WTC11 (cell line): ENCODE results near the gene DNM1. TPM values are rescaled to one million over a fixed set of nuclear protein-coding genes. Genes with fewer than 3 reads are reported as not detected.
"Not testable (repeated sequence)": the region's sequence is repeated elsewhere in the genome, so short reads cannot be mapped to it uniquely, and the experiment has no call there.

Experiments used
- ATAC-seq: fragments of 200-7000 bp; cut with Tn5 transposase; 2 replicates; pipeline ENCODE4 v1.10.0; 2021; ENCODE audit warnings: mild to moderate bottlenecking, moderate library complexity
- CTCF ChIA-PET: fragments of 300-600 bp; sonication (Branson Sonifier 250); formaldehyde crosslinking; loops from one replicate; lab custom pipeline; 2021; ENCODE audit warnings: antibody characterized with exemption; lab: Charles Lee
- POLR2A ChIA-PET: fragments of 350-600 bp; sonication (Branson Sonifier 250); formaldehyde crosslinking; loops from one replicate; lab custom pipeline; 2021; ENCODE audit warnings: antibody characterized with exemption; lab: Charles Lee
- DNase-seq: peaks from one replicate; pipeline ENCODE4 v3.0.0; 2021; ENCODE audit warnings: low spot score
- H3K27ac Mint-ChIP-seq: 2 replicates; pipeline ENCODE4 v1.8.0; 2021; ENCODE audit warnings: mixed read lengths
- H3K27me3 Mint-ChIP-seq: 2 replicates; pipeline ENCODE4 v1.8.0; 2021; ENCODE audit warnings: low read depth, mild to moderate bottlenecking, moderate library complexity, mixed read lengths
- H3K36me3 Mint-ChIP-seq: 2 replicates; pipeline ENCODE4 v1.8.0; 2021; ENCODE audit warnings: mixed read lengths
- H3K4me1 Mint-ChIP-seq: 2 replicates; pipeline ENCODE4 v1.8.0; 2022; ENCODE audit warnings: mixed read lengths
- H3K4me3 Mint-ChIP-seq: 2 replicates; pipeline ENCODE4 v1.8.0; 2021; ENCODE audit warnings: mild to moderate bottlenecking, moderate library complexity, mixed read lengths
- H3K9me3 Mint-ChIP-seq: 2 replicates; pipeline ENCODE4 v1.8.0; 2021; ENCODE audit warnings: mixed read lengths
- ATF1 ChIP-seq: sonication (generic); formaldehyde crosslinking; IDR thresholded peaks from 2 replicates; pipeline ENCODE4 v1.8.1; 2023; ENCODE audit warnings: mild to moderate bottlenecking, moderate library complexity, missing genetic modification reagents
- ETV6 ChIP-seq: sonication (generic); formaldehyde crosslinking; IDR thresholded peaks from 2 replicates; pipeline ENCODE4 v1.8.1; 2022; ENCODE audit warnings: mild to moderate bottlenecking, missing genetic modification reagents
- FOXP1 ChIP-seq: sonication (generic); formaldehyde crosslinking; IDR thresholded peaks from 2 replicates; pipeline ENCODE4 v1.8.0; 2022; ENCODE audit warnings: missing genetic modification reagents, mild to moderate bottlenecking, moderate library complexity, borderline replicate concordance
- GRHL2 ChIP-seq: fragments of 250-450 bp; sonication (Bioruptor Pico); IDR thresholded peaks from 2 replicates; pipeline ENCODE4 v1.8.0; 2022; ENCODE audit warnings: mild to moderate bottlenecking, moderate library complexity; ENCODE audit not compliant: insufficient replicate concordance, severe bottlenecking
- JAZF1 ChIP-seq: fragments of 250-450 bp; sonication (Bioruptor Pico); IDR thresholded peaks from 2 replicates; pipeline ENCODE4 v1.9.0; 2021; ENCODE audit warnings: moderate library complexity, mild to moderate bottlenecking, inconsistent platforms
- MAX ChIP-seq: sonication (generic); formaldehyde crosslinking; IDR thresholded peaks from 2 replicates; pipeline ENCODE4 v1.8.0; 2022; ENCODE audit warnings: mild to moderate bottlenecking, missing genetic modification reagents
- SP1 ChIP-seq: sonication (generic); formaldehyde crosslinking; conservative IDR thresholded peaks from 2 replicates; pipeline ENCODE4 v1.8.1; 2022; ENCODE audit warnings: missing genetic modification reagents
- ZBTB21 ChIP-seq: sonication (generic); formaldehyde crosslinking; IDR thresholded peaks from 2 replicates; pipeline ENCODE4 v1.8.1; 2023; ENCODE audit warnings: mild to moderate bottlenecking, missing genetic modification reagents, borderline replicate concordance
- ZMAT4 ChIP-seq: fragments of 250-450 bp; sonication (Bioruptor Pico); IDR thresholded peaks from 2 replicates; pipeline ENCODE4 v1.9.0; 2021; ENCODE audit warnings: mild to moderate bottlenecking
- ZNF263 ChIP-seq: sonication (generic); formaldehyde crosslinking; IDR thresholded peaks from 2 replicates; pipeline ENCODE4 v1.8.1; 2022; ENCODE audit warnings: low read depth, mild to moderate bottlenecking, moderate library complexity, missing genetic modification reagents
- ZNF532 ChIP-seq: fragments of 250-450 bp; sonication (Bioruptor Pico); IDR thresholded peaks from 2 replicates; pipeline ENCODE4 v1.9.0; 2021; ENCODE audit warnings: mild to moderate bottlenecking, borderline replicate concordance
- ZNF671 ChIP-seq: fragments of 250-450 bp; sonication (Bioruptor Pico); IDR thresholded peaks from 2 replicates; pipeline ENCODE4 v1.8.0; 2021; ENCODE audit warnings: mild to moderate bottlenecking
- total RNA-seq: library from RNA; stranded (reverse); gene quantifications from 3 replicates; pipeline ENCODE4 v1.2.3, GENCODE V29; 2021
- TF ChIP-seq, protein P1 (sequence below): sonication (generic); formaldehyde crosslinking; IDR thresholded peaks from 2 replicates; pipeline ENCODE4 v1.8.0; 2022; ENCODE audit warnings: missing genetic modification reagents

Gene DNM1
- total RNA-seq, 1 experiment from 2014 or later, result 79.0 TPM

DNA sequence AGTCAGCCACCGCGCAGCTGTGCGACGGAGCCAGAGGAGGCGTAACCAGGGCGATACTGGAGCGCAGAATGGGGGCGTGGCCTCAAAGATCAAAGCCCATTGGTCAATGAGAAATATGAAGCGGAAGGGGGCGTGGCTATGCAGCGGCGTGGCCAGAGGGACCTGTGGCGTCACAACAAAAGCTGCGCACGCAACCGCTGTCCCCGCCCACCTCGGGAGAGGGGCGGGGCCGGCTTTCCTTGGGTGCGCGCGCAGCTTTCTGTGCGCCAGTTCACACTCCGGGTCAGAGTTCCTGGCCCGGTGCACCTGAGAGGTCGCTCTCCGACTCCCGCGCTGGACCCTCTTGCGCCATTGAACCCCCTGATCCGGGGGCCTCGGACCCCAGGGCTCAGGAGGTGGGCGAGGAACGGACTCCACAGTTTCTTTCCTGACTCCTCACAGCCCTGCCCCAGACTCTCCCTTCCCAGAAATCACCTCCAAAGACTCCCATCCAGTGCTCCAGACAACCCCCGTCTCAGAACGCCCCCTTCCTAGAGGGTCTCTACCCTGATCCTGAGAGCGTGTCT lies 72.9 kb downstream of the DNM1 start, which contains the start of gene SWI5 (continued):
- TF ChIP-seq FOXP1 (CRISPR knock-in tag), result no peak
- 0 out of 2 replicates have a peak, but pooled peaks have one; percentile 57 for TF ChIP-seq ETV6 (CRISPR knock-in tag)
- TF ChIP-seq ZMAT4, result 0 out of 2 replicates have a peak, but pooled peaks have one; percentile 28
- no peak for TF ChIP-seq JAZF1
- TF ChIP-seq GRHL2, result no peak
- no peak for TF ChIP-seq ZNF263
- peak; percentile 90 for TF ChIP-seq SP1
- TF ChIP-seq ZBTB21 (CRISPR knock-in tag), result no peak
- TF ChIP-seq MAX, result peak; percentile 47; the same call in 1 of the 2 replicates
- no peak for TF ChIP-seq ZNF671 (CRISPR knock-in tag)
- TF ChIP-seq, all 79 proteins: peak for 11

DNA sequence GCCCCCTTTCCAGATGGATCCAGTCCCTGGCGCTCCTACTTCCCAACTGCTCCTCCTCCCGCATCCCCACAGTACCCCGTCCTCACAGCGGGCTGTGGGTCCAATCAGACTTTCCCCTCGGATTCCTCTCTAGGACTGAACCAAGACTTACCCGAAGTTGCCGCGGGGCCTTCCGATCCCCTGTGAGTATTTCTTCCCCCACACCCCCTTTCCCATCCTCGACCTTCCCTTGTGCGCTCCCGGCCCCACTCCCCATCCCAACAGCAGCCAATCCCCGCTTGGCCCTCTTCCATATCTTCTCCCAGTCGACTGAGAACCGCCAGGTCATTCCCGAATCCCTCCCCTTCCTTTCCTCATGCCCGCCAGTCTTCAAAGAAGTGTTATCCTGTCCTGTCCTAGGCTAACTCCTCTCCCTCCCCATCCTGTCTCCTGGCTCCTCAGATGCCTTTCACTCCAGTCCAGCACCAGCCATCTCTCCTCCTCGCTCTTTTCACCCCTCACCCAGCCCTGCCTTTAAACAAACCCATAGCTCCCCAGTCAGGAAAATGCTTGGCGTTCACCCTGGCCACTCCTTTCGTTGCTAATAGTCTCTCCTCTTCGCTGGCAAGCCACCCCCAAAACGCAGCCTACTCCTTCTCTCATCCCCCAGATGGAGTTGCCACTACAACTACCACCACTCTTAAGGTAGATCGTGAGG lies 73.5 kb downstream of the DNM1 start:
- H3K27ac Mint-ChIP-seq, result peak overlapping the region; percentile 79
- ChIA-PET CTCF (interaction anchor here (0.7 to 3.2 kb wide), 18 partner anchors 12 to 752 kb away, joined by 3 to 25 read pairs (median 5); partner anchors contain the start of genes CERCAM and SLC27A4), POLR2A (interaction anchor here (0.5 to 1.0 kb wide), 7 partner anchors 19 to 179 kb away, joined by 3 to 10 read pairs (median 5); partner anchors contain the start of gene ODF2)
- H3K9me3 Mint-ChIP-seq, result no peaks in the 10 kb centered on the region
- no peaks in the 10 kb centered on the region; the same call in 1 of the 2 replicates for H3K27me3 Mint-ChIP-seq
- DNase-seq (peak; percentile 45), ATAC-seq (peak; percentile 31)
- peak overlapping the region; percentile 92 for H3K4me3 Mint-ChIP-seq
- H3K36me3 Mint-ChIP-seq, result peaks cover 9% of the 10 kb centered on the region
- H3K4me1 Mint-ChIP-seq, result peaks cover 14% of the 10 kb centered on the region
- TF ChIP-seq ATF1 (no peak), ZNF532 (CRISPR knock-in tag) (no peak)
- TF ChIP-seq, protein P1, sequence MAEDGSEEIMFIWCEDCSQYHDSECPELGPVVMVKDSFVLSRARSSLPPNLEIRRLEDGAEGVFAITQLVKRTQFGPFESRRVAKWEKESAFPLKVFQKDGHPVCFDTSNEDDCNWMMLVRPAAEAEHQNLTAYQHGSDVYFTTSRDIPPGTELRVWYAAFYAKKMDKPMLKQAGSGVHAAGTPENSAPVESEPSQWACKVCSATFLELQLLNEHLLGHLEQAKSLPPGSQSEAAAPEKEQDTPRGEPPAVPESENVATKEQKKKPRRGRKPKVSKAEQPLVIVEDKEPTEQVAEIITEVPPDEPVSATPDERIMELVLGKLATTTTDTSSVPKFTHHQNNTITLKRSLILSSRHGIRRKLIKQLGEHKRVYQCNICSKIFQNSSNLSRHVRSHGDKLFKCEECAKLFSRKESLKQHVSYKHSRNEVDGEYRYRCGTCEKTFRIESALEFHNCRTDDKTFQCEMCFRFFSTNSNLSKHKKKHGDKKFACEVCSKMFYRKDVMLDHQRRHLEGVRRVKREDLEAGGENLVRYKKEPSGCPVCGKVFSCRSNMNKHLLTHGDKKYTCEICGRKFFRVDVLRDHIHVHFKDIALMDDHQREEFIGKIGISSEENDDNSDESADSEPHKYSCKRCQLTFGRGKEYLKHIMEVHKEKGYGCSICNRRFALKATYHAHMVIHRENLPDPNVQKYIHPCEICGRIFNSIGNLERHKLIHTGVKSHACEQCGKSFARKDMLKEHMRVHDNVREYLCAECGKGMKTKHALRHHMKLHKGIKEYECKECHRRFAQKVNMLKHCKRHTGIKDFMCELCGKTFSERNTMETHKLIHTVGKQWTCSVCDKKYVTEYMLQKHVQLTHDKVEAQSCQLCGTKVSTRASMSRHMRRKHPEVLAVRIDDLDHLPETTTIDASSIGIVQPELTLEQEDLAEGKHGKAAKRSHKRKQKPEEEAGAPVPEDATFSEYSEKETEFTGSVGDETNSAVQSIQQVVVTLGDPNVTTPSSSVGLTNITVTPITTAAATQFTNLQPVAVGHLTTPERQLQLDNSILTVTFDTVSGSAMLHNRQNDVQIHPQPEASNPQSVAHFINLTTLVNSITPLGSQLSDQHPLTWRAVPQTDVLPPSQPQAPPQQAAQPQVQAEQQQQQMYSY (CRISPR knock-in tag), result peak; percentile 89

DNA sequence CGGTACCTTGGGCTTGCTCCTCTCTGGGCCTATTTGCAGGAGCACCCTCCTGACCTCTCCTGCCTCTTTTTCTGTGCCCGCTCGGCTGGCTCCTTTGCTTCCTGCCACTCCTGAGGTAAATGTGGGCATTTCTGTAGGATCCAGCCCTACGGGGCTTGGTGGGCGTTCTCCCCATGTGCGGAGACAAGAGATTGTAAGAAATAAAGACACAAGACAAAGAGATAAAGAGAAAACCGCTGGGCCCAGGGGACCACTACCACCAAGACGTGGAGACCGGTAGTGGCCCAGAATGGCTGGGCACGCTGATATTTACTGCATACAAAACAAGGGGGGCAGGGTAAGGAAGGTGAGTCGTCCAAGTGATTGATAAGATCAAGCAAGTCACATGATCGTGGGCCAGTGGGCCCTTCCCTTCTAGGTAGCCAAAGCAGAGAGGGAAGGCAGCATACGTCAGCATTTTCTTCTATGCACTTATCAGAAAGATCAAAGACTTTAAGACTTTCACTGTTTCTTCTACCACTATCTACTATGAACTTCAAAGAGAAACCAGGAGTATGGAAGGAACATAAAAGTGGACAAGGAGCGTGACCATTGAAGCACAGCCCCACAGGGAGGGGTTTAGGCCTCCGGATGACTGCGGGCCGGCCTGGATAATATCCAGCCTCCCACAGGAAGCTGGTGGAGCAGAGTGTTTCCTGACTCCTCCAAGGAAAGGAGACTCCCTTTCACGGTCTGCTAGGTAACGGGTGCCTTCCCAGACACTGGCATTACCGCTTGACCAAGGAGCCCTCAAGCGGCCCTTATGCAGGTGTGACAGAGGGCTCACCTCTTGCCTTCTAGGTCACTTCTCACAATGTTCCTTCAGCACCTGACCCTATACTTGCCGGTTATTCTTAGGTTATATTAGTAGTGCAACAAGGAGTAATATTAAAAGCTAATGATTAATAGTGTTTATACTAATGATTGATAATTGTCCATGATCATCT lies 76.2 kb downstream of the DNM1 start:
- not testable (repeated sequence) for H3K27me3 Mint-ChIP-seq, ATAC-seq, H3K4me3 Mint-ChIP-seq, H3K27ac Mint-ChIP-seq, H3K36me3 Mint-ChIP-seq, H3K9me3 Mint-ChIP-seq, DNase-seq
- POLR2A ChIA-PET, result interaction anchor here (0.7 kb wide), 1 partner anchor 1760 kb away, joined by 6 read pairs; no protein-coding TSS in a partner anchor
- CTCF ChIA-PET, result interaction anchor here (0.5 kb wide), 1 partner anchor 586 kb away, joined by 3 read pairs; no protein-coding TSS in a partner anchor
- H3K4me1 Mint-ChIP-seq, result peaks cover 14% of the 10 kb centered on the region
